Trophoblast cell (in vitro differentiated cells and primary cell): Measurements from ENCODE around the gene VPS29. TPM values are rescaled to one million over a fixed set of nuclear protein-coding genes. Genes with fewer than 3 reads are reported as not detected.

Experiments
- DNase-seq, 2 donors: peaks; one replicate each; pipeline ENCODE4 v3.0.0-alpha.2; 2016
- H2AFZ ChIP-seq: 2 replicates; pipeline ENCODE4 v1.6.1; 2013; ENCODE audit warnings: low read length, moderate library complexity, mild to moderate bottlenecking; ENCODE audit not compliant: insufficient read depth, poor library complexity
- H2AK5ac ChIP-seq: 2 replicates; pipeline ENCODE4 v1.6.1; 2013; ENCODE audit warnings: mild to moderate bottlenecking, low read length
- H2BK120ac ChIP-seq: 2 replicates; pipeline ENCODE4 v1.6.1; 2013; ENCODE audit warnings: low read length, mild to moderate bottlenecking, moderate library complexity; ENCODE audit not compliant: insufficient read depth, poor library complexity
- H2BK12ac ChIP-seq: 2 replicates; pipeline ENCODE4 v1.6.1; 2013; ENCODE audit warnings: mild to moderate bottlenecking, low read length, moderate library complexity
- H2BK5ac ChIP-seq: 2 replicates; pipeline ENCODE4 v1.6.1; 2013; ENCODE audit warnings: low read length, low read depth, moderate library complexity, mild to moderate bottlenecking; ENCODE audit not compliant: poor library complexity
- H3K14ac ChIP-seq: 2 replicates; pipeline ENCODE4 v1.6.1; 2013; ENCODE audit warnings: mild to moderate bottlenecking, low read length
- H3K18ac ChIP-seq: 2 replicates; pipeline ENCODE4 v1.6.1; 2013; ENCODE audit warnings: mild to moderate bottlenecking, low read length
- H3K23ac ChIP-seq: 2 replicates; pipeline ENCODE4 v1.6.1; 2013; ENCODE audit warnings: low read length
- H3K27ac ChIP-seq: 2 replicates; pipeline ENCODE4 v1.5.1; 2013; ENCODE audit warnings: low read depth, mild to moderate bottlenecking, inconsistent platforms, low read length, moderate library complexity
- H3K27me3 ChIP-seq: 2 replicates; pipeline ENCODE4 v1.6.1; 2013; ENCODE audit warnings: inconsistent platforms, mild to moderate bottlenecking, low read length, moderate library complexity; ENCODE audit not compliant: insufficient read depth
- H3K36me3 ChIP-seq, 2 experiments: 1 replicate in 1 of 2; 2 replicates in 1 of 2; pipeline ENCODE4 v1.6.1; 2013; ENCODE audit warnings: low read length in 2 of 2, mild to moderate bottlenecking in 2 of 2, moderate library complexity in 1 of 2; ENCODE audit not compliant: insufficient read depth in 2 of 2, control insufficient read depth in 1 of 2
- H3K4ac ChIP-seq: 2 replicates; pipeline ENCODE4 v1.6.1; 2013; ENCODE audit warnings: low read depth, mild to moderate bottlenecking, low read length, moderate library complexity
- H3K4me1 ChIP-seq, 2 experiments: 1 replicate in 1 of 2; 2 replicates in 1 of 2; pipeline ENCODE4 v1.6.1; 2013; ENCODE audit warnings: low read length in 2 of 2, mild to moderate bottlenecking in 2 of 2, moderate library complexity in 1 of 2; ENCODE audit not compliant: insufficient read depth in 2 of 2, control insufficient read depth in 1 of 2
- H3K4me2 ChIP-seq: 2 replicates; pipeline ENCODE4 v1.6.1; 2013; ENCODE audit warnings: inconsistent platforms, mild to moderate bottlenecking, low read length, moderate library complexity
- H3K4me3 ChIP-seq: 2 replicates; pipeline ENCODE4 v1.5.1; 2013; ENCODE audit warnings: mild to moderate bottlenecking, low read depth, low read length, inconsistent platforms
- H3K79me1 ChIP-seq: one replicate; pipeline ENCODE4 v1.6.1; 2013; ENCODE audit warnings: low read length
- H3K79me2 ChIP-seq: 2 replicates; pipeline ENCODE4 v1.6.1; 2013; ENCODE audit warnings: low read length, mild to moderate bottlenecking; ENCODE audit not compliant: control insufficient read depth, insufficient read depth, poor library complexity
- H3K9ac ChIP-seq: 2 replicates; pipeline ENCODE4 v1.6.1; 2013; ENCODE audit warnings: mild to moderate bottlenecking, low read length
- H3K9me3 ChIP-seq: 2 replicates; pipeline ENCODE4 v1.6.1; 2013; ENCODE audit warnings: low read depth, mild to moderate bottlenecking, control low read depth, inconsistent platforms, low read length; ENCODE audit not compliant: insufficient read depth
- H4K12ac ChIP-seq: 2 replicates; pipeline ENCODE4 v1.6.1; 2013; ENCODE audit warnings: low read depth, mild to moderate bottlenecking, low read length, moderate library complexity
- H4K8ac ChIP-seq: 2 replicates; pipeline ENCODE4 v1.6.1; 2013; ENCODE audit warnings: low read depth, mild to moderate bottlenecking, low read length, moderate library complexity
- H4K91ac ChIP-seq: one replicate; pipeline ENCODE4 v1.6.1; 2013; ENCODE audit warnings: low read depth, mild to moderate bottlenecking, low read length, moderate library complexity
- WGBS: extraction: QIAGEN DNeasy Blood & Tissue Kit; methylation state at CpG from one replicate; pipeline ENCODE4 v1.1.7; 2013; ENCODE audit warnings: missing lambda C conversion rate; ENCODE audit not compliant: insufficient read length, insufficient coverage; ENCODE audit errors: extremely low coverage; 5-methylcytosine and 5-hydroxymethylcytosine counted together
- polyA plus RNA-seq: library from polyadenylated mRNA; stranded (reverse); fragments of 200-250 nt; gene quantifications from 2 replicates; pipeline ENCODE4 v1.2.3, GENCODE V29; 2013

Gene VPS29
- polyA plus RNA-seq = 110 and 119 TPM in 2 replicates

GRCh38 chr12:110501752-110502738 is at the start of gene VPS29, which contains the start of gene RAD9B:
TSS of gene VPS29 (minus strand) at chr12:110502111. CDS start at chr12:110502051, 60 bp downstream.
TSS of gene RAD9B (plus strand) at chr12:110502331. CDS start at chr12:110502338, 7 bp downstream.
- Histone ChIP-seq H3K4me3 (peak within 1 kb of the TSS; percentile 85), H3K18ac (peak within 1 kb of the TSS; percentile 93), H3K27me3 (no peaks in the 10 kb centered on the region), H4K91ac (peak within 1 kb of the TSS; percentile 77), H3K4me2 (peak within 1 kb of the TSS; percentile 67), H4K8ac (peak within 1 kb of the TSS; percentile 96), H2AFZ (peak within 1 kb of the TSS; percentile 96), H3K14ac (peak within 1 kb of the TSS; percentile 75), H3K23ac (no peak within 1 kb of the TSS), H3K4me1 (peaks cover 7% of the 10 kb centered on the region in 2 experiments), H3K27ac (peak within 1 kb of the TSS; percentile 15), H2AK5ac (peak within 1 kb of the TSS; percentile 28), H3K36me3 (no peaks in the 10 kb centered on the region), H4K12ac (peak within 1 kb of the TSS; percentile 96), H2BK5ac (peak within 1 kb of the TSS; percentile 58), H3K9me3 (no peaks in the 10 kb centered on the region), H3K9ac (peak within 1 kb of the TSS; percentile 94), H3K79me1 (peaks cover 5% of the 10 kb centered on the region), H3K4ac (peak within 1 kb of the TSS; percentile 82), H2BK120ac (peak within 1 kb of the TSS; percentile 64), H3K79me2 (peaks cover 5% of the 10 kb centered on the region), H2BK12ac (no peak within 1 kb of the TSS)
- WGBS = no CpG with 5 or more reads among the region's 61 CpGs
- DNase-seq = peak; percentile 99 to 100

- H3K27me3 ChIP-seq = no peaks in the 10 kb centered on the region
- H3K9me3 ChIP-seq = no peaks in the 10 kb centered on the region
- no peak overlapping the region for H3K4me3 ChIP-seq
- H2BK120ac ChIP-seq = no peak overlapping the region
- H3K23ac ChIP-seq = no peak overlapping the region
- H2BK12ac ChIP-seq = no peak overlapping the region
- no peaks in the 10 kb centered on the region for H3K79me2 ChIP-seq
- no peak overlapping the region for H2BK5ac ChIP-seq
- H3K14ac ChIP-seq = no peak overlapping the region
- H3K4me2 ChIP-seq = no peak overlapping the region
- H3K36me3 ChIP-seq = peaks cover 2% of the 10 kb centered on the region in 2 experiments
- no CpG with 5 or more reads among the region's 4 CpGs for WGBS
- no peak overlapping the region for H4K12ac ChIP-seq
- DNase-seq = no peak
- H3K4me1 ChIP-seq = no peaks in the 10 kb centered on the region
- H3K4ac ChIP-seq = no peak overlapping the region
- no peak overlapping the region for H2AK5ac ChIP-seq
- no peak overlapping the region for H4K91ac ChIP-seq
- no peak overlapping the region for H3K27ac ChIP-seq
- no peak overlapping the region for H3K9ac ChIP-seq
- no peak overlapping the region for H2AFZ ChIP-seq
- H3K79me1 ChIP-seq = no peaks in the 10 kb centered on the region
- H3K18ac ChIP-seq = no peak overlapping the region
- no peak overlapping the region for H4K8ac ChIP-seq
These were observed 49.1 kb upstream of the VPS29 start for GRCh38 chr12:110550981-110551380.

GRCh38 chr12:110549716-110550115 is 47.8 kb upstream of the VPS29 start:
- Histone ChIP-seq H2BK12ac (no peak overlapping the region), H3K27ac (no peak overlapping the region), H3K4me1 (no peaks in the 10 kb centered on the region), H3K23ac (no peak overlapping the region), H3K9ac (no peak overlapping the region), H3K18ac (no peak overlapping the region), H2BK120ac (no peak overlapping the region), H2AFZ (no peak overlapping the region), H4K8ac (no peak overlapping the region), H3K27me3 (no peaks in the 10 kb centered on the region), H2BK5ac (no peak overlapping the region), H3K4ac (no peak overlapping the region), H3K9me3 (no peaks in the 10 kb centered on the region), H3K79me1 (no peaks in the 10 kb centered on the region), H4K12ac (no peak overlapping the region), H3K14ac (no peak overlapping the region), H3K4me3 (no peak overlapping the region), H4K91ac (no peak overlapping the region), H3K4me2 (no peak overlapping the region), H3K36me3 (peaks cover 2% of the 10 kb centered on the region in 2 experiments), H3K79me2 (no peaks in the 10 kb centered on the region), H2AK5ac (no peak overlapping the region)
- DNase-seq = no peak
- no CpG with 5 or more reads among the region's 2 CpGs for WGBS

DNA sequence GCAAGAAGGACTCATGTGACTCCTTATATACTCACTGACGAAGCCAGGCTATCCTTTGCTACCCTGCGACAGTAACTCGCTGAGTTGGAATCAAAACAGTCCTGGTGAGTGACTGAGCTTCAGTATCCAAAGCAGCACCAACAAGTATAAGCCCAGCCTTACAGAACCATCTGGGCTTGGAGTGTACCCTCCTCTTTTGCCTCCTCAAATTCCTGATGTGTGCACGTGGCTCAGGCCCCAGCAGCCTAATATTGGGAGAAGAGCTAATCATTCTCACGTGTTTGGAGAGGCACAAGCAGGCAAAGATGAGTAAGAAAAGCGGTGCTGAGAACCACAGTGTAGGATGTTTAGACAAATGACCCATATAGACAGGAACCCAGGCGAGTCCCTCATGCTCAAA is 46.8 kb upstream of the VPS29 start:
- no peak overlapping the region for H4K8ac ChIP-seq
- no peak overlapping the region for H3K14ac ChIP-seq
- H3K4me3 ChIP-seq = no peak overlapping the region
- H4K12ac ChIP-seq = no peak overlapping the region
- H3K9ac ChIP-seq = no peak overlapping the region
- no peaks in the 10 kb centered on the region for H3K79me2 ChIP-seq
- peaks cover 0 to 2% of the 10 kb centered on the region in 2 experiments for H3K4me1 ChIP-seq
- H2BK5ac ChIP-seq = no peak overlapping the region
- no peak overlapping the region for H2AFZ ChIP-seq
- H3K27ac ChIP-seq = no peak overlapping the region
- no peak overlapping the region for H3K4me2 ChIP-seq
- H2BK120ac ChIP-seq = no peak overlapping the region
- no CpG with 5 or more reads among the region's 7 CpGs for WGBS
- H3K9me3 ChIP-seq = no peaks in the 10 kb centered on the region
- H2AK5ac ChIP-seq = no peak overlapping the region
- H3K23ac ChIP-seq = no peak overlapping the region
- no peak overlapping the region for H3K18ac ChIP-seq
- H3K27me3 ChIP-seq = no peaks in the 10 kb centered on the region
- peaks cover 2% of the 10 kb centered on the region in 2 experiments for H3K36me3 ChIP-seq
- H2BK12ac ChIP-seq = no peak overlapping the region
- H3K4ac ChIP-seq = no peak overlapping the region
- H3K79me1 ChIP-seq = no peaks in the 10 kb centered on the region
- no peak overlapping the region for H4K91ac ChIP-seq
- no peak for DNase-seq
